Measurements from ENCODE around the gene POU2F3. TPM values are rescaled to one million over a fixed set of nuclear protein-coding genes. Genes with fewer than 3 reads are reported as not detected.

POU2F3 gene
- total RNA-seq, 1 donor from 2014 or later = not detected

DNA sequence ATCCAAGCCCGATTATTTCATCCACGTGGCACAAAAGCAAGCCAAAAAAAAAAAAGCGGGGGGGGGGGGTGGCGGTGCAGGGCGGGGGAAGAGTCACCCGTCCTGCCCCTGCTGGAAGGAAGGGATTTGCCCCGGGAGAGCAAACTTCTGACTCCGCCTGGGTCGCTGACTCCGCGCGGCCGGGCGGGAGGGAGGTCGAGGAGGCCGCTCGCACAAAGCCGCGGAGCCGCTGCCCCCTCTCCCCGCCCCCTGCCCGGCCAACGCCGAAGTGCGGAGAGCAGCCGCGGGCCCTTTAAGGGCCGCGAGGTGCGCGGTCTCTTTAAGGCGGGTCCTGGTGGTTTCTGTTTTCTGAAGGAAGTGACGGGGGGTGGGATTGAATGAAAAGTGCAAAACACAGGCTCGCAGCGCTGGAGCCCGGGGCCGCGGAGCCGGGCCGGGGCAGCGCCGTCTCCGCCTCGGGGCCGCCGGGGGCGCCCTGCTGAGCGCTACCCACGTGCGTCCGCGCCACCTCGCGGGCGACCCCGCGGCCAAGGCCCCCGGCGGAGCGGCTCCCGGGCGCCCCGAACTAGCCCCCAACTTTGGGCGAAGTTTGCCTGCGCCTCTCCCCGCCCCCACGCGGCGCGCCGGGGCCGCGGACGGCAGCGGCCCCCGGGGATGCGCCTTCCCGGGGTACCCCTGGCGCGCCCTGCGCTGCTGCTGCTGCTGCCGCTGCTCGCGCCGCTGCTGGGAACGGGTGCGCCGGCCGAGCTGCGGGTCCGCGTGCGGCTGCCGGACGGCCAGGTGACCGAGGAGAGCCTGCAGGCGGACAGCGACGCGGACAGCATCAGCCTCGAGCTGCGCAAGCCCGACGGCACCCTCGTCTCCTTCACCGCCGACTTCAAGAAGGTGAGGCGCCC, 29.1 kb upstream of the POU2F3 start, which contains the start of gene OAF:
TSS of gene OAF (plus strand) at position 407 of the 896 bp plus-strand sequence. CDS start at position 655, 248 bp downstream.
- H3K36me3 Mint-ChIP-seq (ENCODE audit: low read depth) = no peaks in the 10 kb centered on the region
- H3K4me3 Mint-ChIP-seq = peak within 1 kb of the TSS; percentile 87
- no peaks in the 10 kb centered on the region for H3K9me3 Mint-ChIP-seq
- CTCF ChIA-PET = no interaction called here
- POLR2A ChIA-PET = interaction anchor here (0.8 kb wide), 1 partner anchor 18 kb away, joined by 6 read pairs; no protein-coding TSS in a partner anchor
- intact Hi-C loops (cut with micrococcal nuclease) = loop anchor here (10.0 kb wide), 1 partner anchor 536 kb away; no protein-coding TSS in a partner anchor
- no peak for TF ChIP-seq CTCF (IDR thresholded peaks at IDR 0.05)
- ATAC-seq (ENCODE audit: low read depth) = peak; percentile 88
- H3K4me1 Mint-ChIP-seq = peaks cover 14% of the 10 kb centered on the region
- peaks cover 32% of the 10 kb centered on the region for H3K27me3 Mint-ChIP-seq
- DNase-seq = peak; percentile 39
- peak within 1 kb of the TSS; percentile 39 for H3K27ac Mint-ChIP-seq

- Mint-ChIP-seq H3K27me3 (peaks cover 27% of the 10 kb centered on the region), H3K36me3 (ENCODE audit: low read depth) (no peaks in the 10 kb centered on the region), H3K4me3 (peak overlapping the region; percentile 87), H3K27ac (peak overlapping the region; percentile 39), H3K9me3 (no peaks in the 10 kb centered on the region), H3K4me1 (peaks cover 14% of the 10 kb centered on the region)
- ChIA-PET CTCF (no interaction called here), POLR2A (no interaction called here)
- DNase-seq = no peak
- peak; percentile 3 for ATAC-seq (ENCODE audit: low read depth)
- no peak for TF ChIP-seq CTCF (IDR thresholded peaks at IDR 0.05)
- intact Hi-C loops (cut with micrococcal nuclease) = loop anchor here (10.0 kb wide), 1 partner anchor 537 kb away; no protein-coding TSS in a partner anchor
Observed at GRCh38 chr11:120211522-120212258, 28.2 kb upstream of the POU2F3 start.

DNA sequence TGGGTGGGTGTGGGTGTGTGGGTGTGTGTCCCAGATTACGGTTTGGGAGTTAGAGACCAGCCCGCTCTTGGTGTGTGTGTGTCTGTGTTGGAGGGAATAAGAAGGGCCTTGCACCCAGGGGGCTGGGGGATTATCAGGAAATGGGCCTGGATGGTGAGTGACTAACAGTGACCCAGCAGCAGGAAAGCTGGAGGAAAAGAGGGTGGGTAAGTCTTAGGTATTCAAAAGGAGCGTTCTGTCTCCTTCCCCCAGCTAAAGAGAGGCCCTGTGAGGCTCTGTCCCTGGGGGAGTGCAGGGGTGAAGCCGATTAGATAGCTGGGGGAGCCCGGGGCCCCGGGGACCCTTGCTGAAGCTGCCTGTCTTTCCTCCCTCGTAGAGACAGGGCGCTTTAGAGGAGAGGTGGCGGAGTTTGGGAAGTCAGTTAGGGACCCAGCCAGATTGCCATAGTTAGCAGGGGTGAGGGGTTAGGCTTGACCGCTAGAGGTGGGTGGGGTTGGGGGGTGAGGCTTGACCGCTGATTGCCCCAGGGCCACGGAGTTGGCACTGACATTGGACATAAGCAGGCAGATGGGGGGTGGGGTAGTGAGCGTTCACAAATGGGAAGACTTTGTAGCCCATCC, 27.6 kb upstream of the POU2F3 start:
- TF ChIP-seq CTCF (IDR thresholded peaks at IDR 0.05) = no peak
- Mint-ChIP-seq H3K36me3 (ENCODE audit: low read depth) (no peaks in the 10 kb centered on the region), H3K4me3 (peak overlapping the region; percentile 52), H3K4me1 (peaks cover 14% of the 10 kb centered on the region), H3K9me3 (no peaks in the 10 kb centered on the region), H3K27ac (no peak overlapping the region), H3K27me3 (peaks cover 26% of the 10 kb centered on the region)
- no peak for ATAC-seq (ENCODE audit: low read depth)
- CTCF ChIA-PET = no interaction called here
- intact Hi-C loops (cut with micrococcal nuclease) = loop anchor here (10.0 kb wide), 1 partner anchor 538 kb away; no protein-coding TSS in a partner anchor
- no peak for DNase-seq
- POLR2A ChIA-PET = no interaction called here

GRCh38 chr11:120212926-120213325, 27.0 kb upstream of the POU2F3 start:
- ATAC-seq (ENCODE audit: low read depth) (no peak), DNase-seq (no peak)
- Mint-ChIP-seq H3K27me3 (peaks cover 20% of the 10 kb centered on the region), H3K9me3 (no peaks in the 10 kb centered on the region), H3K36me3 (ENCODE audit: low read depth) (no peaks in the 10 kb centered on the region), H3K4me1 (peaks cover 14% of the 10 kb centered on the region), H3K4me3 (no peak overlapping the region), H3K27ac (no peak overlapping the region)
- intact Hi-C loops (cut with micrococcal nuclease) = loop anchor here (10.0 kb wide), 1 partner anchor 538 kb away; no protein-coding TSS in a partner anchor
- no peak for TF ChIP-seq CTCF (IDR thresholded peaks at IDR 0.05)
- CTCF ChIA-PET = no interaction called here
- POLR2A ChIA-PET = interaction anchor here (0.6 kb wide), 1 partner anchor 23 kb away, joined by 7 read pairs; no protein-coding TSS in a partner anchor
